HG03025 (cell line): ENCODE results near the gene DCAKD.

Source experiments
- ATAC-seq: cut with Tn5 transposase; IDR thresholded peaks from one replicate; pipeline ENCODE4 v1.9.1; 2021; ENCODE audit warnings: mild to moderate bottlenecking, moderate library complexity; ENCODE audit not compliant: unreplicated experiment, low FRiP score

Gene DCAKD

GRCh38 chr17:45051060-45051719 is at the start of gene DCAKD:
TSS of gene DCAKD (minus strand) at chr17:45051632. CDS start at chr17:45034885, 16,747 bp downstream.
- ATAC-seq, result peak; percentile 90

DNA sequence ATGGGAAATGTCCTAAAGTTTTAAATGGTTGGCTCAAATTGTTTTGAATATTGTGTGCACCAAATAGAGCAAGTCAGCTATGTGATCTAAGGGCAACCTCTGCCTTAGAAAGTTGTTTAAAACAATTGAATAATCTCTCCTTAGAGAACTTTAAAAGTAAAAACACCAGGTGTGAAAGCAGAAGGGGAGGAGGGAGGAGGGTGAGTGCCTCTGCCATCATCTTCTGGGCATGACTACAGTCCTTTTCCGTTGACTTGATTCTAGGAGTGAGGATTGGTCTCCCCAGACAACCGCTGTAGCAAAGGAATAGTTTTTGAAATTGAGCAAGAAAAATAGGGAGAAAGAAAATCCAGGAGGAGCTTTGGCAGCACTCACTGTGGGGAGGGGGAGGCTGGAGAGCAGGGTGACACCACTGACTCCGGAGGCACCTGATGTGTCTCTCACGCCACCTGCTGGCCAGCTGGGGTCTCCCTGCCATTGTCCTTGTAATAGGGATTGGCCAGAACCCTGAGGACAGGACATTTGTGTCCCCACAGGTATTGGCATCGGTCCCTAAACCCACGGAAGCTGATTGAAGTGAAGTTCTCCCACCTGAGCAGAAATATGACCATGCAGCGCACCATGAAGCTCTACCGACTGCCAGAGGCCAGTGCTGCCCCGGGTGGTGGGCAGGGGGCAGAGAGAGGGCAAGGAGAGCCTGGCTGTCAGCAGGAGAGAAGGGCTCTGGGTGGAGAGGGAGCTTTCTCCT is 47.6 kb upstream of the DCAKD start:
- no peak for ATAC-seq

DNA sequence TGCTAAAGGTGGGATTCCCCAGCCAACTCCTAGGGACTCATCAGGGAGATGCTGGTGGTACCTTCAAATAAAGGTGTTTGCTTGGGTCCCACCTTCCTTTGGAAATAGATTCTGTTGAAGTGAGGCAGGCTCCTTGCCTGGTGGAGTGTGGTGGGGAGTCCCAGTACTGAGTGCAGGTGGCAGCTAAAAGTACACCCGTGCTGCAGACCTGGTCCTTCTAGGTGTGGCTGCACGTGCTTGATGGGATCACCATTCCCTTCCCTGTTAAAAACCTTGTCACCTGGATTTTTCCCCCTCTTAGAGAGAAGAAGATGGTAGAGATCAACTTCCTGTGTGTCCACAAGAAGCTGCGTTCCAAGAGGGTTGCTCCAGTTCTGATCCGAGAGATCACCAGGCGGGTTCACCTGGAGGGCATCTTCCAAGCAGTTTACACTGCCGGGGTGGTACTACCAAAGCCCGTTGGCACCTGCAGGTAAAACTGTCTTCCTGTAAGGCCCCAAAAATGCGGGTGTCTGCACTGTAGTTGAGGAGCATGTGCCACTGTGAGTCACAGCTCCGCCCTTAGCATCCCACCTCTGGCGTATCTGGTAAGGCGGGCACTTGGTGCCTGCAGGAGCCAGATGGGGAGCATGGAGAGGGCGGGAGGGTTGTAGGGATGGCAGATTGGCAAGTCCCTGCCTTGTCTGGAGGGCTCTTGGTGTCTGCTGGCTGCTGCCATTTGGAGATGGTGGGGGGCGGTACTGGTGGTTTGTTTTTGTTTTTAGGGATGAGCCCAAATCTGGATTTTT is 46.8 kb upstream of the DCAKD start:
- no peak for ATAC-seq

- ATAC-seq, result no peak
Measured at GRCh38 chr17:45096926-45097325, 45.5 kb upstream of the DCAKD start.

DNA sequence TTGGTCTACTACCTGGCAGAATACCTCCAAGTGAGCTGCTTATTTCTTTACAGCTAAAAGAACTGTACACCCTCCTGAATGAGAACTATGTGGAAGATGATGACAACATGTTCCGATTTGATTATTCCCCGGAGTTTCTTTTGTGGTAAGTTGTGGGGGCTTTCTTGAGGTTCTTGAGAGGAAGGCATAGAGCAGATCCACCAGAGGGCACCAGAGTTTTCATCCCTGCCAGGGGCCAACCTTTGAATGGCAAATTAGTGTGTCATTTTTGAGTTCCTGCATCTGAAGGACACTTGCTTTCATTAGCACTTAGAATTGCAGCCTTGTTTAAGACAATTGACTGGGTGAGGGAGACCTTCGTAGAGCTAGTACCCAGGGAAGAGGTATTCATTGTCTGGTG is 44.7 kb upstream of the DCAKD start:
- no peak for ATAC-seq

DNA sequence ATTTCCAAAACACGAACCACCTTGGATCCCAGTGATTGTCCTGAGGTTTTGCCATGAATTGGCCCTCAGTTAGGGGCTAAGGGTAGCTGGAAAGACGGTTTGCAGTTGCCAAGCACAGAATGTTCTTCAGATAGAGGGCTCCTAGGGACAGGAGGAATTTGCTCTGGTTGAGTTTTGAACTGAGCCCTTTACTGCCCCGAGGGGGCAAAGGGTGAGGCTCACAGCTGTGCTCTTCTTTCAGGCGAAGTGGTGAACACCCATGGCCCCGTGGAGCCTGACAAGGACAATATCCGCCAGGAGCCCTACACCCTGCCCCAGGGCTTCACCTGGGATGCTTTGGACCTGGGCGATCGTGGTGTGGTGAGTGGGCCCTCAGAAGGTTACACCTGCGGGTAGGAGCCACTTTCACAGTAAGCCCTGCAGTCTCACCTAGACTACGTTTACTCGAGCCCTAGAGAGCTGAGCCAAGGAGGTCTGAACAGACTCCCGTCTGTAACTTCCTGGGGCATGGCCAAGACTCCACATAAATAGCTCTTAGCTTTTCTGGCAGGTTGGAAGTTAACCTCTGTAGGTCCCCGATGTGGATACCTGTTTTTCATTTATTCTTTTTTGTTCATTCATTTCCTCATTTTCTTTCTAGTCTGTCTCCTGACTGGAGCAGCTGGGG is 42.1 kb upstream of the DCAKD start:
- no peak for ATAC-seq

DNA sequence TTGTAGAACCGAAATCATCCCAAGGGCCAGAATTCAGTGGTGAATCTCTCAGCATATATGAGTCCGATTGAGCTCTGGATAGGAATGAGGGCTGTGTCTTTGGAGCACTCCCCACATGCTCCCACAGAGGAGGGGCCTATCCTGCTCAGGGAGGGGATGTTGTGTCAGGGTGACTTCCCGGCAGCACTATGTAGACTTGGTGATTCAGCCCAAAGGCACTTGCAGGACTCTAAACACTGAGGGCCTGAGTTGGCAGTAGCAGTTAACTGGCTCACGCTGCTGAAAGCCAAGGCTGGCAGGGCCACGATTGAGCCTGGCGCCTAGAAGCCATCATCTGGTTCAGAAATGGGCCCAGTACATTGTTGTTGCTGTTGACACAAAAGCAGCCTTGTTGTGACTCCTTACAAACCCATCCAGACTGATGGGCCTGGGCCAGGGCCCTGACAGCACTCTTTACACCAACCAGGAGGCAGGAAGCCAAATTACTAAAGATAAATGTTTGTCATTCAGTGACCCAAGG is 41.5 kb upstream of the DCAKD start:
- ATAC-seq, result no peak

DNA sequence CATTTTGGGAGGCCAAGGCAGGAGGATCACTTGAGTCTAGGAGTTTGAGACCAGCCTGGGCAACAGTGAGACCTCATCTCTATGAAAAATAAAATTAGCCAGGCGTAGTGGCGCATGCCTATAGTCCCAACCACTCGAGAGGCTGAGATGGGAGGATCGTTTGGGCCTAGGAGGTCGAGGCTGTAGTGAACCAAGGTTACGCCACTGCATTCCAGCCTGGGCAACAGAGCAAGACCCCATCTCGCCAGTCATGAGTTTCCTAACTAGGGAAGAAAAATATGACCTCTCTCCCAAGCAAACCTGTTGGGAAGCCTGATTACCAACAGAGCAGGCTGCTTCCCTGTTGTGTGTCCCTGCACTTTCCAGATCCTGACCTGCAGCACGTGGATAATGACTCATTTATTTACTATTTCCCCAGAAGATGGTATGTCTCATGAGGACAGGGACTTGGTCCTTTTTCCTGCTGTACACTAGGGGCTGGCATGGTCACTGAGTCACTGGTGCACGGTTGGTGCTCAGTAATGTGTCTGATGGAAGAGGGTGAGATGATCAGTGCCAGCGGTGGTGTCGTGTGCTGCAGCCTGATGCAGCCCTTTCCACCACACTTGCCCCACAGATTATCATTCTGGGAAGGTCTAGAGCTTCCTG is 40.5 kb upstream of the DCAKD start:
- no peak for ATAC-seq

GRCh38 chr17:45090711-45091110 is 39.3 kb upstream of the DCAKD start:
- ATAC-seq, result no peak

DNA sequence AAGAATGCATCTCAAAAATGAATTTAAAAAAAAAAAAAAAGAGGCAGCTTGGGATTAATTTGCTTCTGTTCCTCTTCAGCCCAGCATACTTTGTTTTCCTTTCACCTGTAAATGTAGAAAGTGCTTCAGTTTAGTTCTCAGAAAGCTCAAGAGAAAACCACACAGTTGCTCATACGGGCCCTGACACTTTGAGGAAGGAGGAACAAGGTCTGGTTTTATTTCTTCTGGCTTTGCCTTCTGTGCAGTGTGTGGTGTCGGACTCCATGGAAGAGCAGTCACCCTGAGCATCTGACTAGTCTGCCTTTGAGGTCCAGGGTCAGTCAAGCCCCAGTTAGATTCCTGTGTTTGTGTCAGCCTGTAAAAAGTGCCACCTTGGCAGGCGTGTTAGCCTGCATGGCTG is 37.3 kb upstream of the DCAKD start:
- no peak for ATAC-seq

GRCh38 chr17:45087978-45088377 is 36.5 kb upstream of the DCAKD start:
- ATAC-seq, result no peak

DNA sequence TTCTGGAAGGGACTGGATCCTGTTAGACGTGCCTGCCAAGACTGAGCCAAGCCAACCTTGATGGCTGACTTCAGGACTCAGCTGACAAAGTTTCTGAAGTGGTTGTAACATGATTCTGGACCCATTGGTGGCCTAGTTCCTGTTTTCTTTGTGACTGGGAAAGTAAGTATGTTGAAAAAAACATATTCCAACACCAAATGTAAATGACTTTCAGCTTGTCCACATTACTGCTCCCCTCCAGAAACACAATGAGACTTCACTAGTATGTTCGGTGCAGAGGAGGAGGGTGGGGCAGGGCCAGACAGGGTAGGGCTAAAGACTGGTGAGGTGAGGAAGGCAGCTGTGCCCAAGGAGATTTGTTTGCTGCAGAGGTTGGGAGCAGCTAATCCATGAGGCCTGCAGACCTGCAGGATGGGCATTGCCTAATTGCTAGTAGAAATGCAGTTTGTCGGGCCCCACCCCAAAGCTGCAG is 36.1 kb upstream of the DCAKD start:
- no peak for ATAC-seq

DNA sequence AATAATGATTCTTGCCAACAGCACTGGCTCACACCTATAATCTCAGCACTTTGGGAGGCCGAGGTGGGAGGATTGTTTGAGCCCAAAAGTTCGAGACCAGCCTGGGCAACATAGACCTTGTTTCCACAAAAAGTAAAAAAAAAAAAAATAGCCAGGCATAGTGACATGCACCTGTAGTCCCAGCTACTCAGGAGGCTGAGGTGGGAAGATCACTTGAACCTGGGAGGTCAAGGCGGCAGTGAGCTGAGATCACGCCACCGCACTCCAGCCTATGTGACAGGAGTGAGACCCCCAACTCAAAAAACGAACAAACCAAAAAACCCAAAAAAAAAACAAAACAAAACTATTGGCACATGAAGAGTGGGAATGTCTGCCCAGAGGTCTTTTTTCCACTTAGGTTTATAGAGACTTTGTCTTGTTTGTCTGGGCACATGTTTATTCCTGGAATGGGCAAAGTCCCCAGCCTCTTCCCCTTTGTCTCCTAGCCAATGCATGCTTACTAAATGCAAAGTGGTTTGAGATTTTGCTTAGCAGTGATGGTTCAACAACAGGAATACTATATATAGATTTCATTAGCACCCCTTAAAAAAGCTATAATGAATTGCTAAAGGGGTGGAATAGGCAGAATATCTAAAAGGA is 35.6 kb upstream of the DCAKD start:
- ATAC-seq, result no peak

GRCh38 chr17:45086391-45086790 is 35.0 kb upstream of the DCAKD start:
- ATAC-seq, result no peak

DNA sequence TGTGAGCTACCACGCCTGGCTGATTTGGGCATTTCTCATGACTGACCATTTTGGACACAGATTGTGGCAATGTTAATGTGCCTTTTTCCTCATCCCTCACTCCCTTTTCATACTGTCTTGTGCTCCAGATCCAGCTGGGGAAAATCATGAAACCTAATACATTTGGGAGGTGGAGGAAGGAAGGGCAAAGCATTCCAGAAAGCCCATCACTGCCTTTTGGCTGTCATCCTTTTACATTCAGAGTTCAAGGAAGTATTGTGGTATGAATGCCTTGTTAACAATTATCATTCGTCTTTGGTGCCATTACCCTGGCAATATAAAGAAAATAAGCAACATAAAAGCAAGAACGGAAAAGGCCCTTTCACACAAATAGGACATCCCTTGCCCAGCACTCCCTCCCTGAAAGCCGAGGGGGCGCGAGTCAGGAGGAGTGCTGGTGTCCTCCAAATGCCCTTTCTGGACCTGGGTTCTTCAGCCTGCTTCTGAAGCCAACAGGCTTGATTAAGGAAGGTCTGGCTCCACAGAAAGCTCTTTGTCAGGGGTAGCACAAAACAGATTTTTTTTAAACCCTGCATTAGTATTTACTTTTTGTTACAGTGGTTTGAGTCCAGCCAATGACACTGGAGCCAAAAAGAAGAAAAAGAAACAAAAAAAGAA is 29.7 kb upstream of the DCAKD start:
- ATAC-seq, result no peak

DNA sequence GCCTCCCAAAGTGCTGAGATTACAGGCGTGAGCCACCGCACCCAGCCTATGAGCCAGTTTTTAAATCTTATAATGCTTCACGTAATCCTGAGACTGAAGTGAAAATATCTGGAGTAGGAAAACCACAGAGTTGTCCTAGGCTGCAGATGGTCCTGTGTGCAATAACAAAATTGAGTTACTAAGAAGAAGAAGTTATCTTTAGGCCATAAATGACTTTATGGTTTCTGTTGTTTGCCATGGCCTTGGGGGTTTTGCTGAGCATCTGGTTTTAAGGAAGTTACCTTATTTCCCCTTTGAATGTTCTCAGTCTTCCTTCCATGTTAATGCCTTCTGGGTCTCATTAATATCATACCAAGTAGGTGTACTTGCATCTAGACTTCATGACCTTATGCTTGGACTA is 26.2 kb upstream of the DCAKD start:
- ATAC-seq, result no peak

GRCh38 chr17:45073414-45074070 is 22.1 kb upstream of the DCAKD start:
- no peak for ATAC-seq

- ATAC-seq, result no peak
Measured at GRCh38 chr17:45070809-45071208, 19.4 kb upstream of the DCAKD start.

- no peak for ATAC-seq
Measured at GRCh38 chr17:45070001-45070400, 18.6 kb upstream of the DCAKD start.
